HCT116 (cell line): ENCODE results near the gene EBPL. TPM values are rescaled to one million over a fixed set of nuclear protein-coding genes. Genes with fewer than 3 reads are reported as not detected.

ENCODE experiments used
- ATAC-seq: fragments of 200-7000 bp; cut with Tn5 transposase; 2 replicates; pipeline ENCODE4 v1.9.1; 2020; ENCODE audit warnings: mild to moderate bottlenecking, moderate library complexity
- BruUV-seq: library from RNA; stranded (reverse); fragments of 400-500 nt; replicated peaks from 2 replicates; lab custom pipeline; 2021; lab: Mats Ljungman, UMichigan
- CTCF ChIA-PET: fragments of 300-600 bp; sonication (Branson Sonifier 250); formaldehyde crosslinking; loops from one replicate; lab custom pipeline; 2021; ENCODE audit warnings: antibody characterized with exemption; lab: Charles Lee
- POLR2A ChIA-PET: fragments of 300-600, 350-600 bp; sonication (Branson Sonifier 250); formaldehyde crosslinking; loops from one replicate; lab custom pipeline; 2021; ENCODE audit warnings: antibody characterized with exemption; lab: Charles Lee
- RAD21 ChIA-PET, 2 experiments: fragments of 300-600 bp; sonication (Branson Sonifier 250); formaldehyde crosslinking; loops; one replicate each; lab custom pipeline; 2023; ENCODE audit warnings: low total read pairs in 2 of 2; ENCODE audit not compliant: uncharacterized antibody in 2 of 2, unreplicated experiment in 2 of 2, low non-redundant PET in 1 of 2; lab: Charles Lee
- DNase-seq: peaks from one replicate; pipeline ENCODE4 v3.0.0-alpha.2; 2010; ENCODE audit warnings: low read depth, low spot score
- H2AFZ ChIP-seq: fragments of 200-600 bp; shearing (Covaris generic), sonication (generic); 2 replicates; pipeline ENCODE4 v1.6.1; 2017; ENCODE audit warnings: low read depth, mixed run types, mixed read lengths, antibody characterized with exemption, low read length; ENCODE audit not compliant: poor library complexity, severe bottlenecking
- H3K27ac ChIP-seq: 2 replicates; pipeline ENCODE4 v1.5.1; 2012; ENCODE audit warnings: low read depth, low read length
- H3K27me3 ChIP-seq: fragments of 200-600 bp; sonication (generic); 2 replicates; pipeline ENCODE4 v1.6.1; 2016; ENCODE audit warnings: mixed run types, low read length, mixed read lengths; ENCODE audit not compliant: insufficient read depth
- H3K36me3 ChIP-seq, 2 experiments: fragments of 200-500 bp in 1 of 2; fragments of 200-600 bp in 1 of 2; sonication (Bioruptor generic) in 1 of 2; sonication (generic) in 1 of 2; 2 replicates each; pipeline versions ENCODE4 v1.5.1 to v1.6.1; 2014 to 2016; ENCODE audit warnings: low read length in 2 of 2, inconsistent platforms in 1 of 2, mixed read lengths in 1 of 2, mixed run types in 1 of 2; ENCODE audit not compliant: insufficient read depth in 2 of 2, control insufficient read depth in 1 of 2
- H3K4me1 ChIP-seq, 2 experiments: fragments of 200-600 bp in 1 of 2; sonication (generic) in 1 of 2; 2 replicates each; pipeline versions ENCODE4 v1.5.1 to v1.6.1; 2012 to 2017; ENCODE audit warnings: low read length in 2 of 2, inconsistent platforms in 1 of 2, mild to moderate bottlenecking in 1 of 2, mixed read lengths in 1 of 2, mixed run types in 1 of 2, moderate library complexity in 1 of 2; ENCODE audit not compliant: insufficient read depth in 2 of 2, control insufficient read depth in 1 of 2
- H3K4me2 ChIP-seq: fragments of 200-600 bp; sonication (generic); 2 replicates; pipeline ENCODE4 v1.6.1; 2017; ENCODE audit warnings: mixed run types, low read length, mixed read lengths
- H3K4me3 ChIP-seq, 2 experiments: fragments of 200-600 bp in 1 of 2; sonication (generic) in 1 of 2; replicated peaks in 1 of 2; 2 replicates each; pipeline ENCODE4 v1.5.1; 2011 to 2016; ENCODE audit warnings: low read length in 2 of 2, control low read depth in 1 of 2, low read depth in 1 of 2, mild to moderate bottlenecking in 1 of 2, mixed read lengths in 1 of 2, mixed run types in 1 of 2
- H3K79me2 ChIP-seq: fragments of 200-600 bp; sonication (generic); 2 replicates; pipeline ENCODE4 v1.6.1; 2017; ENCODE audit warnings: mild to moderate bottlenecking, mixed run types, low read length, moderate library complexity, mixed read lengths; ENCODE audit not compliant: insufficient read depth
- H3K9ac ChIP-seq: fragments of 200-600 bp; sonication (generic); 2 replicates; pipeline ENCODE4 v1.6.1; 2016; ENCODE audit warnings: low read length, mixed read lengths
- H3K9me2 ChIP-seq: fragments of 200-600 bp; sonication (generic), shearing (Covaris generic); 2 replicates; pipeline ENCODE4 v1.6.1; 2017; ENCODE audit warnings: mixed run types, mild to moderate bottlenecking, moderate library complexity; ENCODE audit not compliant: insufficient read depth
- H3K9me3 ChIP-seq, 2 experiments: fragments of 200-500 bp in 1 of 2; fragments of 200-600 bp in 1 of 2; sonication (Bioruptor generic) in 1 of 2; sonication (generic) in 1 of 2; 2 replicates each; pipeline ENCODE4 v1.6.1; 2014 to 2017; ENCODE audit warnings: low read length in 2 of 2, mixed read lengths in 2 of 2, inconsistent platforms in 1 of 2, low read depth in 1 of 2, mild to moderate bottlenecking in 1 of 2, mixed run types in 1 of 2, moderate library complexity in 1 of 2; ENCODE audit not compliant: control insufficient read depth in 1 of 2, insufficient read depth in 1 of 2
- H4K20me1 ChIP-seq: fragments of 200-600 bp; sonication (generic), shearing (Covaris generic); 2 replicates; pipeline ENCODE4 v1.6.1; 2017; ENCODE audit warnings: mixed run types, mild to moderate bottlenecking, moderate library complexity; ENCODE audit not compliant: insufficient read depth
- RAD21 ChIP-seq: IDR thresholded peaks from 2 replicates; pipeline ENCODE4 v1.6.1; 2012; ENCODE audit warnings: low read depth, mild to moderate bottlenecking
- SP1 ChIP-seq: IDR thresholded peaks from 2 replicates; pipeline ENCODE4 v1.6.1; 2012; ENCODE audit warnings: low read depth
- intact Hi-C: fragments of 100-400 bp; cut with micrococcal nuclease; formaldehyde crosslinking; loops from 2 replicates; pipeline ENCODE4 v1.10.0; 2022
- total RNA-seq: library from RNA; stranded (reverse); gene quantifications from one replicate; pipeline ENCODE4 v1.2.1, GENCODE V29; 2021; ENCODE audit not compliant: unreplicated experiment
- TF ChIP-seq, protein P1 (sequence below): IDR thresholded peaks from 2 replicates; pipeline ENCODE4 v1.6.1; 2012
- TF ChIP-seq, protein P2 (sequence below), 3 experiments: fragments of 200-600 bp in 1 of 3; sonication (generic) in 1 of 3; IDR thresholded peaks in 2 of 3; conservative IDR thresholded peaks in 1 of 3; 2 replicates each; pipeline ENCODE4 v1.5.1; 2012 to 2017; ENCODE audit warnings: low read depth in 2 of 3, low read length in 2 of 3, antibody characterized with exemption in 1 of 3, borderline replicate concordance in 1 of 3, control low read depth in 1 of 3, mild to moderate bottlenecking in 1 of 3, mixed read lengths in 1 of 3, mixed run types in 1 of 3, moderate library complexity in 1 of 3; ENCODE audit not compliant: insufficient read depth in 1 of 3

The EBPL gene
- total RNA-seq, 1 experiment from 2014 or later = 73.2 TPM

DNA sequence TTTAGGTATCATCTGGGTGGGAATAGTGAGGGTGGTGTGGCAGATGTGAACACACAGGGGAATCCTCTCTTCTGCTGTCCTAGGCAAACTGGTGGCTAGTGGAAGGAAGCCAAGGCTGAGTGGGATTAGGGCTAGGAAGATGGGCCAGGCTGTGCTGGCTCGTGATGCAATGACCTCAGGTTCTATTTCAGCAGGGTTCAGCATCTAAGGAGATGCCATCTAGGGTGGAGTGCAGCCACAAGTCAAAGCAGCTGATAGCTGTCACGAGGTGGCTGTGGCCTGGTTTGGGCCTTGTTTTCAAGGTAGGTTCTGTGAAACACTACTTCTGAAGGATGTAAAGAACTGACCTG is 41.3 kb downstream of the EBPL start (continued):
- TF ChIP-seq, protein P1, sequence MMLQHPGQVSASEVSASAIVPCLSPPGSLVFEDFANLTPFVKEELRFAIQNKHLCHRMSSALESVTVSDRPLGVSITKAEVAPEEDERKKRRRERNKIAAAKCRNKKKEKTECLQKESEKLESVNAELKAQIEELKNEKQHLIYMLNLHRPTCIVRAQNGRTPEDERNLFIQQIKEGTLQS = no peak

DNA sequence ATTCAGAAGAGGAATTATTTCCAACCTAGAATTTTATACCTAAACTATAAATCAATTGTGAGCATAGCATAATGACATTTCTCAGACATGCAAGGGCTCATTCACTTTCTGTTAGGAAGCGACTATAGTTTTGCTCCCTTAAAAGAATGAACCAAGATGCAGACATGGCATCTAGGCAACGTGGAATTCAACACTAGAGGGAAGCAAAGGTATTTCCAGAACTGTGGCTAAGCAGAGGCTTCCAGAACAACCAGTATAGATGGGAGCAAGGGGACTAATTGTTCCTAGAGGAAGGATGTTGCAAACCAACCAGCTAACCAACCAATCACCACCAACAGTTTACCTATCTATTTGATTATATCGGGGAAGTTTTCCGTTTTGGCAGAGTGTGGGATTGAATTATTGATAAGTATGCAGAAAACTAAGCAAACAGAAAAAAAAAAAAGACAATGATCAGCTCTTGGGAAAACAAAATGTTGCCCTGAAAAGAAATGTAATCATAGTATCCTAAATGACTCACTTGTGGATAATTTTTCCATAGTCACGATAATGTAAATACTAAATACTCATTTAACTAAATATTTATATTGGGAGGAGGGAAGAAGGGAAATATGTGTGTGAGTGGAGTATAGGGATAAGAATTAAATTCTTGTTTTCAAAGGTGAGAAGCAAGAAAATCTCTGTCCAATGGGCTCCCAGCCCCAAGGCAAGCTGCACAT is 41.9 kb downstream of the EBPL start:
- intact Hi-C loops = no loop called here
- ATAC-seq = peak; percentile 64
- Histone ChIP-seq H3K27me3 (no peaks in the 10 kb centered on the region), H3K4me3 (no peak overlapping the region), H3K9me3 (no peaks in the 10 kb centered on the region), H3K4me2 (no peak overlapping the region), H3K27ac (no peak overlapping the region), H4K20me1 (no peaks in the 10 kb centered on the region), H3K4me1 (no peaks in the 10 kb centered on the region), H3K9me2 (no peaks in the 10 kb centered on the region), H3K79me2 (no peaks in the 10 kb centered on the region), H3K9ac (no peak overlapping the region), H2AFZ (no peak overlapping the region), H3K36me3 (no peaks in the 10 kb centered on the region)
- BruUV-seq = no TSS peak
- no peak for DNase-seq
- CTCF ChIA-PET = interaction anchor here (1.5 kb wide), 1 partner anchor 1476 kb away, joined by 3 read pairs; no protein-coding TSS in a partner anchor
- POLR2A ChIA-PET = interaction anchor here (0.7 kb wide), 1 partner anchor 84 kb away, joined by 3 read pairs; no protein-coding TSS in a partner anchor
- RAD21 ChIA-PET = interaction anchor here in 1 of 2 experiments (0.6 kb wide), 1 partner anchor 108 kb away, joined by 3 read pairs; no protein-coding TSS in a partner anchor
- TF ChIP-seq, protein P2, sequence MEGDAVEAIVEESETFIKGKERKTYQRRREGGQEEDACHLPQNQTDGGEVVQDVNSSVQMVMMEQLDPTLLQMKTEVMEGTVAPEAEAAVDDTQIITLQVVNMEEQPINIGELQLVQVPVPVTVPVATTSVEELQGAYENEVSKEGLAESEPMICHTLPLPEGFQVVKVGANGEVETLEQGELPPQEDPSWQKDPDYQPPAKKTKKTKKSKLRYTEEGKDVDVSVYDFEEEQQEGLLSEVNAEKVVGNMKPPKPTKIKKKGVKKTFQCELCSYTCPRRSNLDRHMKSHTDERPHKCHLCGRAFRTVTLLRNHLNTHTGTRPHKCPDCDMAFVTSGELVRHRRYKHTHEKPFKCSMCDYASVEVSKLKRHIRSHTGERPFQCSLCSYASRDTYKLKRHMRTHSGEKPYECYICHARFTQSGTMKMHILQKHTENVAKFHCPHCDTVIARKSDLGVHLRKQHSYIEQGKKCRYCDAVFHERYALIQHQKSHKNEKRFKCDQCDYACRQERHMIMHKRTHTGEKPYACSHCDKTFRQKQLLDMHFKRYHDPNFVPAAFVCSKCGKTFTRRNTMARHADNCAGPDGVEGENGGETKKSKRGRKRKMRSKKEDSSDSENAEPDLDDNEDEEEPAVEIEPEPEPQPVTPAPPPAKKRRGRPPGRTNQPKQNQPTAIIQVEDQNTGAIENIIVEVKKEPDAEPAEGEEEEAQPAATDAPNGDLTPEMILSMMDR (IDR thresholded peaks at IDR 0.05 in 2 of 3, conservative IDR thresholded peaks at IDR 0.05 in 1 of 3; ENCODE audit: borderline replicate concordance in 1 of 3, insufficient read depth in 1 of 3, low read depth in 2 of 3, low read length in 2 of 3) = peak; percentile 33 to 48 (median 37); a peak in 5 of 6 replicates
- peak; percentile 62 for TF ChIP-seq RAD21
- no peak for TF ChIP-seq SP1
- TF ChIP-seq, all 23 proteins: peak for 2
